ENCODE measurements around the gene SSBP4.

Gene SSBP4

DNA sequence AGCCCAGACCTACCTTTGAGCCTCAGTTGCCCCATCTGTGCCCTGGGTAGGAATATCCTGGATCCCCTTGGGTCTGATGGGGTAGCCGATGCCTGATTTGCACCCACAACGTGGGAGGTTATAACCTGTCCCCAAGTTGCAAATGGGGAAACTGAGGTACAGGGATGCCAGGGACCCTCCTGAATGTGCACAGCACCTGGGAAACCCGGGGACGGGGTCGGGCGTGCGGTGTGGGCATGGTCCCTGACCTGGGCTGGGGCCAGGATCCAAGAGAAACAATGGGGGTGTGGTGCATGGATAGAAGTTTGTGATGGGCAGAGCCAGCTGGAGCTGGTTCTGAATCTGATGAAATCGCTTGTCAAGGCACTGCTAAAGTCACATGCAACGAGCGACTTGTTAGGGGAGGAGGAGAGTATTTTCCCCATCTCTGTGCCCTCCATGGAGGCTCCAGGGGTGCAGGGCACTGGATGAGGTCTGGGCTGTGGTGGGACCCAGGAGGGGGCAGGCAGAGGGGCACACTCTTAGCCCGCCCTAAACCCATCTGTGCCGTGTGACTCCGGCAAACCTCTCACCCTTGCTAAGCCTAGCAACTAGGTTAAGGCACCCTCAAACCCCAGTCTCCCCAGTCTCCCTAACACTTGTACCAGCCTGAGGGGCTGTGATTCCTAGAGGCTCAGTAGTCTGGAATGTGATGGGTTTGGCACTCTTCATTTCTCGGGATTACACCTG lies 32.5 kb upstream of the SSBP4 start:
- TF ChIP-seq, protein P1, sequence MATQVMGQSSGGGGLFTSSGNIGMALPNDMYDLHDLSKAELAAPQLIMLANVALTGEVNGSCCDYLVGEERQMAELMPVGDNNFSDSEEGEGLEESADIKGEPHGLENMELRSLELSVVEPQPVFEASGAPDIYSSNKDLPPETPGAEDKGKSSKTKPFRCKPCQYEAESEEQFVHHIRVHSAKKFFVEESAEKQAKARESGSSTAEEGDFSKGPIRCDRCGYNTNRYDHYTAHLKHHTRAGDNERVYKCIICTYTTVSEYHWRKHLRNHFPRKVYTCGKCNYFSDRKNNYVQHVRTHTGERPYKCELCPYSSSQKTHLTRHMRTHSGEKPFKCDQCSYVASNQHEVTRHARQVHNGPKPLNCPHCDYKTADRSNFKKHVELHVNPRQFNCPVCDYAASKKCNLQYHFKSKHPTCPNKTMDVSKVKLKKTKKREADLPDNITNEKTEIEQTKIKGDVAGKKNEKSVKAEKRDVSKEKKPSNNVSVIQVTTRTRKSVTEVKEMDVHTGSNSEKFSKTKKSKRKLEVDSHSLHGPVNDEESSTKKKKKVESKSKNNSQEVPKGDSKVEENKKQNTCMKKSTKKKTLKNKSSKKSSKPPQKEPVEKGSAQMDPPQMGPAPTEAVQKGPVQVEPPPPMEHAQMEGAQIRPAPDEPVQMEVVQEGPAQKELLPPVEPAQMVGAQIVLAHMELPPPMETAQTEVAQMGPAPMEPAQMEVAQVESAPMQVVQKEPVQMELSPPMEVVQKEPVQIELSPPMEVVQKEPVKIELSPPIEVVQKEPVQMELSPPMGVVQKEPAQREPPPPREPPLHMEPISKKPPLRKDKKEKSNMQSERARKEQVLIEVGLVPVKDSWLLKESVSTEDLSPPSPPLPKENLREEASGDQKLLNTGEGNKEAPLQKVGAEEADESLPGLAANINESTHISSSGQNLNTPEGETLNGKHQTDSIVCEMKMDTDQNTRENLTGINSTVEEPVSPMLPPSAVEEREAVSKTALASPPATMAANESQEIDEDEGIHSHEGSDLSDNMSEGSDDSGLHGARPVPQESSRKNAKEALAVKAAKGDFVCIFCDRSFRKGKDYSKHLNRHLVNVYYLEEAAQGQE (IDR thresholded peaks at IDR 0.05; ENCODE audit: insufficient read depth in 1 of 2, low read depth in 2 of 2, low read length in 2 of 2): no peak

DNA sequence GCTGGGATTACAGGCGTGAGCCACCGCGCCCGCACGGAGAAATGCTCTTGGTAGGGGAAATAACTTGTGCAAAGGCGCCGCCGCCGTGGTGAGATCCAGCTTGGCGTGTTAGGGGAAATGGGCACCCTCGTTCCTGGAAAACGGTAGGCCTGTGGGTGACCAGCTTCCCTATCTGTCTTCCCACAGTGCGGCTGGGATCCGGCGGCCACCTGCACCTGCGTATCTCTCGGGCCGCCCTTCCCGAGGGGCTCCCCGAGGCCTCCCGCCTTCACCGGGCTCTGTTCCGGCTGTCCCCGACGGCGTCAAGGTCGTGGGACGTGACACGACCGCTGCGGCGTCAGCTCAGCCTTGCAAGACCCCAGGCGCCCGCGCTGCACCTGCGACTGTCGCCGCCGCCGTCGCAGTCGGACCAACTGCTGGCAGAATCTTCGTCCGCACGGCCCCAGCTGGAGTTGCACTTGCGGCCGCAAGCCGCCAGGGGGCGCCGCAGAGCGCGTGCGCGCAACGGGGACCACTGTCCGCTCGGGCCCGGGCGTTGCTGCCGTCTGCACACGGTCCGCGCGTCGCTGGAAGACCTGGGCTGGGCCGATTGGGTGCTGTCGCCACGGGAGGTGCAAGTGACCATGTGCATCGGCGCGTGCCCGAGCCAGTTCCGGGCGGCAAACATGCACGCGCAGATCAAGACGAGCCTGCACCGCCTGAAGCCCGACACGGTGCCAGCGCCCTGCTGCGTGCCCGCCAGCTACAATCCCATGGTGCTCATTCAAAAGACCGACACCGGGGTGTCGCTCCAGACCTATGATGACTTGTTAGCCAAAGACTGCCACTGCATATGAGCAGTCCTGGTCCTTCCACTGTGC lies 30.9 kb upstream of the SSBP4 start:
- TF ChIP-seq FOXP2 (optimal IDR thresholded peaks at IDR 0.05; ENCODE audit: borderline replicate concordance, extremely low read depth, extremely low read length, insufficient read depth): peak; percentile 98
- no peak for TF ChIP-seq SIN3A (IDR thresholded peaks at IDR 0.05; ENCODE audit: borderline replicate concordance, insufficient read depth, low read length)
- TF ChIP-seq TAF1 (IDR thresholded peaks at IDR 0.05; ENCODE audit: borderline replicate concordance, insufficient read depth, low read length): no peak

DNA sequence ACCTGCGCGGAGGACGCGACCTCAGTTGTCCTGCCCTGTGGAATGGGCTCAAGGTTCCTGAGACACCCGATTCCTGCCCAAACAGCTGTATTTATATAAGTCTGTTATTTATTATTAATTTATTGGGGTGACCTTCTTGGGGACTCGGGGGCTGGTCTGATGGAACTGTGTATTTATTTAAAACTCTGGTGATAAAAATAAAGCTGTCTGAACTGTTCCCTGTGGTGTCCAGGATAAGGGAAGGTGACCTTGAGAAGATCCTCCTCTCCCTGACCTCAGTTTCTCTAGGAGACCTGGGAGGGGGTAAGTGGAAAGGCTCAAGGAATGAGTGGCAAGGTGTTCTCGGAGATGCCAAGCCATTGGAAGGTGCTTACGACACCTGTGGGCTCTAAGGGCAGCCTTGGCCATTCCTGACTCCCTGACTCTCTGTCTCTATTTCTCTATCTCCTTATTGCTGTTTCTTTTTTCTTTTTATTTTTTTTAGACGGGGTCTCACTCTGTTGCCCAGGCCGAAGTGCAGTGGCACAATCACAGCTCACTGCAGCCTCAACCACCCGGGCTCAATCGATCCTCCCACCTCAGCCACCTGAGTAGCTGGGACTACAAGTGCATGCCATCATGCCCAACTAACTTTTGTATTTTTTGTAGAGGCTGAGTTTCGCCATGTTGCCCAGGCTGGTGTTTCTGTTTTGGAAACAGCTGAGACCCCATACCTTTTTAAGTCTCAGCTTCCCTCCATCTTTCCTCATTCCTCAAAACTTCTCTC lies 30.1 kb upstream of the SSBP4 start:
- no peak for TF ChIP-seq POLR2AphosphoS5 (IDR thresholded peaks at IDR 0.05; ENCODE audit: low read depth, low read length)
- TF ChIP-seq SIN3A (IDR thresholded peaks at IDR 0.05; ENCODE audit: borderline replicate concordance, insufficient read depth, low read length): no peak
- no peak for TF ChIP-seq FOXP2 (optimal IDR thresholded peaks at IDR 0.05; ENCODE audit: borderline replicate concordance, extremely low read depth, extremely low read length, insufficient read depth)
- TF ChIP-seq TAF1 (IDR thresholded peaks at IDR 0.05; ENCODE audit: borderline replicate concordance, insufficient read depth, low read length): no peak
- TF ChIP-seq, protein P1 (IDR thresholded peaks at IDR 0.05; ENCODE audit: insufficient read depth in 1 of 2, low read depth in 2 of 2, low read length in 2 of 2): no peak

DNA sequence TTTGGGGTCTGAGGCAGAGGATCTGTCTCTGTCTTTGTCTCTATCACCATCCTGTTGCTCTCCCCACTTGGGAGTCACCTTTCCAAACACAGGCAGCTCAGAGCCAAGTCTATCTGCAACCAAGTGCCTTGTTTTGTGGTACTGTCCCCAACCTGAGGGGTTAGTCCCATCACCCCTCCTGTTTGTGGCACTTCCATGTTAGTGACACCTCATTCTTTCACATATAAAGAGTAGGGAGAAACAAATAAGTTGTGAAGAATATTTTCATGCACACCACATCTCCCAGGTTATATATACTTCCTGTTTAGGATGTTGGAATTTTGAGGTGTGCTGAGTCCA lies 29.5 kb upstream of the SSBP4 start:
- no peak for TF ChIP-seq SIN3A (IDR thresholded peaks at IDR 0.05; ENCODE audit: borderline replicate concordance, insufficient read depth, low read length)
- no peak for TF ChIP-seq TAF1 (IDR thresholded peaks at IDR 0.05; ENCODE audit: borderline replicate concordance, insufficient read depth, low read length)
- TF ChIP-seq FOXP2 (optimal IDR thresholded peaks at IDR 0.05; ENCODE audit: borderline replicate concordance, extremely low read depth, extremely low read length, insufficient read depth): no peak
- TF ChIP-seq, protein P1 (IDR thresholded peaks at IDR 0.05; ENCODE audit: insufficient read depth in 1 of 2, low read depth in 2 of 2, low read length in 2 of 2): no peak

DNA sequence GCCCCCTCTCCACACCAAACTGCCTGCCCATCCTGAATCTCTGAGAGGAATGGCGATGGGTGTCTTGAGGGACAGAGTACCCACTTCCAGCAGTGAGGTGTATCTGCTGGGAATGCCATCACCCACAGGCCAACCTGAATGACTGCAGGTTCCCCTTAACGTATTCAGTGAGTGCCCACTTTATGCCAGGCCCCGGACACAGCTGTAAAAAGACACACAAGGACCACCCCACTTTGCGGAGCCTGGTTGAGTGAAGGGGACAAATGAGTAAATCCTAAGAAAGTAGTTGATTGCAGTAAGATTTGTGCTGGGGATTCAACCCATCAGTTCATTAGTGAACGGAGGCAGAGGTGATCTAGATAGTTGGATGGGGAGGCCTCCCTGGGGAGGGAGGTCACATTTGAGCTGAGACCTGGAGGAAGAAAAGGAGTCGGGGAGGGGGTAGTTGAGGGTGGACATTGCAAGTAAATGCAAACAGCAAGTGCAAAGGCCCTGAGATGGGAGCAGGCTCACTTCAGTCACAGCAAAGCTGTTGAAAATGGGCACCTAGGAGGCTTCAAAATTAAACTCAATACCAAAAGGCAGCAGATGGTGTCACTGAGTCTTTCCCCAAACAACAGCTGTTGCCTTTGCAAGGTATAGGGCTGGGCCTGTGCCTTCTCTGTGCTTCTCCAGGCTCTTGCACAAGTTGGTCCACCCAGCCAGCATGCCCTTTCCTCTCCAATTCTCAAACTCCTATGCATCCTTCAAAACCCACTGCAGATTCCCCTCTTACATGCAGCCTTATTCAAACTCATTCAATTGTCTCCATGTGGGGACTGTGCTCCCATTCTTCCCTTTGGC lies 28.9 kb upstream of the SSBP4 start:
- TF ChIP-seq POLR2AphosphoS5 (IDR thresholded peaks at IDR 0.05; ENCODE audit: low read depth, low read length) (no peak), SIN3A (IDR thresholded peaks at IDR 0.05; ENCODE audit: borderline replicate concordance, insufficient read depth, low read length) (no peak), TAF1 (IDR thresholded peaks at IDR 0.05; ENCODE audit: borderline replicate concordance, insufficient read depth, low read length) (no peak), FOXP2 (optimal IDR thresholded peaks at IDR 0.05; ENCODE audit: borderline replicate concordance, extremely low read depth, extremely low read length, insufficient read depth) (no peak)
- TF ChIP-seq, protein P1 (IDR thresholded peaks at IDR 0.05; ENCODE audit: insufficient read depth in 1 of 2, low read depth in 2 of 2, low read length in 2 of 2): no peak

All from PFSK-1 (cell line).